ENCODE measurements around the gene RAB3IL1.

RAB3IL1 gene

GRCh38 chr11:61911701-61912529 lies 5.5 kb downstream of the RAB3IL1 start:
- Mint-ChIP-seq H3K27ac (ENCODE audit: low read depth) (no peak overlapping the region), H3K4me1 (no peaks in the 10 kb centered on the region), H3K27me3 (peaks cover 54% of the 10 kb centered on the region), H3K4me3 (no peak overlapping the region), H3K36me3 (ENCODE audit: insufficient read depth) (no peaks in the 10 kb centered on the region), H3K9me3 (no peaks in the 10 kb centered on the region)
- DNase-seq (ENCODE audit: low spot score in 2 of 2) (no peak), ATAC-seq (replicated peaks; ENCODE audit: extremely low read depth, poor library complexity, severe bottlenecking) (no peak)

GRCh38 chr11:61911128-61911700 lies 6.2 kb downstream of the RAB3IL1 start:
- no peaks in the 10 kb centered on the region for H3K4me1 Mint-ChIP-seq
- no peak overlapping the region for H3K4me3 Mint-ChIP-seq
- peaks cover 48% of the 10 kb centered on the region for H3K27me3 Mint-ChIP-seq
- no peak for DNase-seq (ENCODE audit: low spot score in 2 of 2)
- ATAC-seq (replicated peaks; ENCODE audit: extremely low read depth, poor library complexity, severe bottlenecking), result no peak
- H3K9me3 Mint-ChIP-seq, result no peaks in the 10 kb centered on the region
- H3K27ac Mint-ChIP-seq (ENCODE audit: low read depth), result no peak overlapping the region
- H3K36me3 Mint-ChIP-seq (ENCODE audit: insufficient read depth), result no peaks in the 10 kb centered on the region

- no peak for DNase-seq (ENCODE audit: low spot score in 2 of 2)
- no peaks in the 10 kb centered on the region for H3K4me1 Mint-ChIP-seq
- no peak overlapping the region for H3K4me3 Mint-ChIP-seq
- no peaks in the 10 kb centered on the region for H3K36me3 Mint-ChIP-seq (ENCODE audit: insufficient read depth)
- H3K9me3 Mint-ChIP-seq, result no peaks in the 10 kb centered on the region
- peaks cover 41% of the 10 kb centered on the region for H3K27me3 Mint-ChIP-seq
- no peak for ATAC-seq (replicated peaks; ENCODE audit: extremely low read depth, poor library complexity, severe bottlenecking)
- H3K27ac Mint-ChIP-seq (ENCODE audit: low read depth), result no peak overlapping the region
Observed at GRCh38 chr11:61910187-61911127, 6.9 kb downstream of the RAB3IL1 start.

- H3K27me3 Mint-ChIP-seq, result peaks cover 24% of the 10 kb centered on the region
- H3K4me1 Mint-ChIP-seq, result no peaks in the 10 kb centered on the region
- ATAC-seq (replicated peaks; ENCODE audit: extremely low read depth, poor library complexity, severe bottlenecking), result no peak
- H3K36me3 Mint-ChIP-seq (ENCODE audit: insufficient read depth), result no peaks in the 10 kb centered on the region
- no peak for DNase-seq (ENCODE audit: low spot score in 2 of 2)
- no peak overlapping the region for H3K4me3 Mint-ChIP-seq
- no peak overlapping the region for H3K27ac Mint-ChIP-seq (ENCODE audit: low read depth)
- no peaks in the 10 kb centered on the region for H3K9me3 Mint-ChIP-seq
Observed at GRCh38 chr11:61908730-61909316, 8.5 kb downstream of the RAB3IL1 start.

- no peak for ATAC-seq (replicated peaks; ENCODE audit: extremely low read depth, poor library complexity, severe bottlenecking)
- Mint-ChIP-seq H3K27me3 (peaks cover 17% of the 10 kb centered on the region), H3K9me3 (no peaks in the 10 kb centered on the region), H3K4me3 (no peak overlapping the region), H3K36me3 (ENCODE audit: insufficient read depth) (peaks cover 2% of the 10 kb centered on the region), H3K27ac (ENCODE audit: low read depth) (no peak overlapping the region), H3K4me1 (no peaks in the 10 kb centered on the region)
- no peak for DNase-seq (ENCODE audit: low spot score in 2 of 2)
Observed at GRCh38 chr11:61907871-61908729, 9.3 kb downstream of the RAB3IL1 start.

GRCh38 chr11:61907282-61907681 lies 10.1 kb downstream of the RAB3IL1 start:
- peaks cover 9% of the 10 kb centered on the region for H3K27me3 Mint-ChIP-seq
- H3K4me3 Mint-ChIP-seq, result no peak overlapping the region

GRCh38 chr11:61906522-61906909 lies 10.8 kb downstream of the RAB3IL1 start:
- no peak for ATAC-seq (replicated peaks; ENCODE audit: extremely low read depth, poor library complexity, severe bottlenecking)
- H3K4me3 Mint-ChIP-seq, result no peak overlapping the region
- peaks cover 5% of the 10 kb centered on the region for H3K36me3 Mint-ChIP-seq (ENCODE audit: insufficient read depth)

More at GRCh38 chr11:61907282-61907681, 10.1 kb downstream of the RAB3IL1 start:
- no peaks in the 10 kb centered on the region for H3K9me3 Mint-ChIP-seq
- no peak overlapping the region for H3K27ac Mint-ChIP-seq (ENCODE audit: low read depth)
- DNase-seq (ENCODE audit: low spot score in 2 of 2) (no peak), ATAC-seq (replicated peaks; ENCODE audit: extremely low read depth, poor library complexity, severe bottlenecking) (no peak)
- peaks cover 3% of the 10 kb centered on the region for H3K36me3 Mint-ChIP-seq (ENCODE audit: insufficient read depth)
- H3K4me1 Mint-ChIP-seq, result no peaks in the 10 kb centered on the region

GRCh38 chr11:61905801-61906521 lies 11.4 kb downstream of the RAB3IL1 start:
- Mint-ChIP-seq H3K36me3 (ENCODE audit: insufficient read depth) (peaks cover 5% of the 10 kb centered on the region), H3K4me3 (no peak overlapping the region), H3K9me3 (no peaks in the 10 kb centered on the region), H3K27me3 (no peaks in the 10 kb centered on the region), H3K4me1 (no peaks in the 10 kb centered on the region), H3K27ac (ENCODE audit: low read depth) (no peak overlapping the region)
- DNase-seq (ENCODE audit: low spot score in 2 of 2) (no peak), ATAC-seq (replicated peaks; ENCODE audit: extremely low read depth, poor library complexity, severe bottlenecking) (no peak)

More at GRCh38 chr11:61906522-61906909, 10.8 kb downstream of the RAB3IL1 start:
- no peaks in the 10 kb centered on the region for H3K4me1 Mint-ChIP-seq
- DNase-seq (ENCODE audit: low spot score in 2 of 2), result no peak
- no peaks in the 10 kb centered on the region for H3K9me3 Mint-ChIP-seq
- H3K27ac Mint-ChIP-seq (ENCODE audit: low read depth), result no peak overlapping the region
- H3K27me3 Mint-ChIP-seq, result peaks cover 1% of the 10 kb centered on the region

- no peak for ATAC-seq (replicated peaks; ENCODE audit: extremely low read depth, poor library complexity, severe bottlenecking)
- Mint-ChIP-seq H3K27me3 (no peaks in the 10 kb centered on the region), H3K9me3 (no peaks in the 10 kb centered on the region), H3K4me3 (no peak overlapping the region), H3K4me1 (no peaks in the 10 kb centered on the region), H3K36me3 (ENCODE audit: insufficient read depth) (peaks cover 5% of the 10 kb centered on the region), H3K27ac (ENCODE audit: low read depth) (no peak overlapping the region)
- no peak for DNase-seq (ENCODE audit: low spot score in 2 of 2)
Observed at GRCh38 chr11:61905067-61905696, 12.2 kb downstream of the RAB3IL1 start.

GRCh38 chr11:61904539-61905048 lies 12.8 kb downstream of the RAB3IL1 start:
- Mint-ChIP-seq H3K36me3 (ENCODE audit: insufficient read depth) (peaks cover 5% of the 10 kb centered on the region), H3K4me3 (no peak overlapping the region), H3K27ac (ENCODE audit: low read depth) (no peak overlapping the region), H3K9me3 (no peaks in the 10 kb centered on the region), H3K4me1 (no peaks in the 10 kb centered on the region), H3K27me3 (no peaks in the 10 kb centered on the region)
- DNase-seq (ENCODE audit: low spot score in 2 of 2), result no peak
- no peak for ATAC-seq (replicated peaks; ENCODE audit: extremely low read depth, poor library complexity, severe bottlenecking)

- Mint-ChIP-seq H3K9me3 (no peaks in the 10 kb centered on the region), H3K27me3 (no peaks in the 10 kb centered on the region), H3K4me3 (no peak overlapping the region), H3K36me3 (ENCODE audit: insufficient read depth) (peaks cover 9% of the 10 kb centered on the region), H3K4me1 (peaks cover 7% of the 10 kb centered on the region), H3K27ac (ENCODE audit: low read depth) (no peak overlapping the region)
- DNase-seq (ENCODE audit: low spot score in 2 of 2), result no peak
- ATAC-seq (replicated peaks; ENCODE audit: extremely low read depth, poor library complexity, severe bottlenecking), result no peak
Observed at GRCh38 chr11:61903845-61904244, 13.5 kb downstream of the RAB3IL1 start.
